GM18519 (cell line): ENCODE measurements around the gene TMEM63C.
"Not testable (repeated sequence)": the region's sequence is repeated elsewhere in the genome, so short reads cannot be mapped to it uniquely, and the experiment has no call there.

Experiments used
- ATAC-seq: cut with Tn5 transposase; IDR thresholded peaks from one replicate; pipeline ENCODE4 v1.9.1; 2021; ENCODE audit warnings: mild to moderate bottlenecking, moderate library complexity; ENCODE audit not compliant: unreplicated experiment, low FRiP score

TMEM63C gene

DNA sequence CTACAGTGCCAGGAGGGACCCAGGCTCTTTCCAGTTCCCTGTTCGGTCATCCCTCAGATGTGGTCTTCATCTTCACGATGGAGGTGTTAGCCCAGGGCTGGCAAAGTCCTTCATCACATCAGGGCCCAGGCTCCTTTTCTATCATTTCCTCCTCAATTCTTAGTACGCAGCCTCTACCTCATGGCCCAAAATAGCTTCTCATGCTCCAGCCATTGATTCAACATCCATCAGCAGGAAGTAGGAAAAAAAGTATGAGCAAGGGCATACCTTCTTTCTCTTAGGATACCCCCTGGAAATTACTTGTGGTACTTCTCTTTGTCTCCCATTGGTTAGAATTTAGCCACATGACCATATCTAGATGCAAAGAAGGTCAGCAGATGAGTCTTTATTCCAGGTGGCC, 27.8 kb upstream of the TMEM63C start:
- ATAC-seq: no peak

- no peak for ATAC-seq
Observed at GRCh38 chr14:77154421-77154820, 27.2 kb upstream of the TMEM63C start.

- ATAC-seq: no peak
Observed at GRCh38 chr14:77155083-77155482, 26.5 kb upstream of the TMEM63C start.

GRCh38 chr14:77157740-77158139, 23.9 kb upstream of the TMEM63C start:
- no peak for ATAC-seq

GRCh38 chr14:77158175-77158881, 23.3 kb upstream of the TMEM63C start:
- no peak for ATAC-seq

DNA sequence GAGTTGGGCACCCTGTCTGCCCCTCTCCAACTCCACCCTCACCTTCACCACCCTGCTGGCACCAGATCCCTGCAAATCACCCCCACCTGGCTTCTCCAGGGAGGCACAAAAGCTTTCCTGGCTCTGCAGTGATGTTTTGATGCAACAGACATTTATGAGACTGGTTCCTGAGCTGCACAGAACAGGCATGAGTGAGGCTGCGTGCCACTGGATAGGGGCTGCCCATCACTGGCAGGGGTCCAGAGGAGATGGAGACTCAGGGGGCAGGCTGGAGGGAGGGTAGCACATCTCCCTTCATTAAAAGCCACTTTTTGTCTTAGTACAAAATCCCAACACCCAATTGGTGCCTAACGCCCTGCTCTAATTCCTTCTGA, 22.7 kb upstream of the TMEM63C start:
- no peak for ATAC-seq

GRCh38 chr14:77161011-77161410, 20.6 kb upstream of the TMEM63C start:
- ATAC-seq: no peak

DNA sequence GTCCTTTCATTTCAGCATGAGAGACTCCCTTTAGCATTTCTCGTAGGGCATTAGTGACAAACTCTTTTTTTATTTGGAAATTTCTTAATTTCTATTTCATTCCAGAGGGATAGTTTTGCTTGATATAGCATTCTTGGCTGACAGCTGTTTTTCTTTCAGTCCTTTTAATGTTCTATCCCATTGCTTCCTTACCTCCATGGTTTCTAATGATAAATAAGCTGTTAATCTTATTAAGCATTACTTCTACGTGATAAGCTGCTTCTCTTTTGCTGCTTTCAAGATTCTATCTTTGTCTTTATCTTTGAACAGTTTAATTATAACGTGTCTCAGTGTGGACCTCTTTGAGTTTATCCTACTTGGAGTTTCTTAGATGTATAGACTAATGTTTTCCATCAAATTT, 11.6 kb upstream of the TMEM63C start:
- ATAC-seq: no peak

DNA sequence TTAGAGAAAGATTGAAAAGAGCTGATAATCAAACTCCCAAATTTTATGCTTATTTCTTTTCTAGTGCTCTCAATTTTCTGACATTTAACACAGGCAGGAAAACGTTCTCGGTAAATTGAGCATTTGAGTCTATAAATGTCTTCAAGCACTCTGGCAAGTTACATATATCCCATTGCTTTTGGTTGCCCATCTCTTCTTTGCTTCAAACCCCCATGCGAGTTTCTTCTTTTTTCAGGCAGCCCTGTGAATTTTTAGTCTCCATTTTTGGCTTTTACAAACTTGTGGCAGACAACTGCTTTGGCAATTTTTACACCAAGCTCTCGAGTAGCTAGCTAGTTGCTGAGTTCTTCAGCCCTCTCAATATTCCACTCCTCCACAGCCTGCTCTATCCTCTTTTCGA, 8.7 kb upstream of the TMEM63C start:
- no peak for ATAC-seq

DNA sequence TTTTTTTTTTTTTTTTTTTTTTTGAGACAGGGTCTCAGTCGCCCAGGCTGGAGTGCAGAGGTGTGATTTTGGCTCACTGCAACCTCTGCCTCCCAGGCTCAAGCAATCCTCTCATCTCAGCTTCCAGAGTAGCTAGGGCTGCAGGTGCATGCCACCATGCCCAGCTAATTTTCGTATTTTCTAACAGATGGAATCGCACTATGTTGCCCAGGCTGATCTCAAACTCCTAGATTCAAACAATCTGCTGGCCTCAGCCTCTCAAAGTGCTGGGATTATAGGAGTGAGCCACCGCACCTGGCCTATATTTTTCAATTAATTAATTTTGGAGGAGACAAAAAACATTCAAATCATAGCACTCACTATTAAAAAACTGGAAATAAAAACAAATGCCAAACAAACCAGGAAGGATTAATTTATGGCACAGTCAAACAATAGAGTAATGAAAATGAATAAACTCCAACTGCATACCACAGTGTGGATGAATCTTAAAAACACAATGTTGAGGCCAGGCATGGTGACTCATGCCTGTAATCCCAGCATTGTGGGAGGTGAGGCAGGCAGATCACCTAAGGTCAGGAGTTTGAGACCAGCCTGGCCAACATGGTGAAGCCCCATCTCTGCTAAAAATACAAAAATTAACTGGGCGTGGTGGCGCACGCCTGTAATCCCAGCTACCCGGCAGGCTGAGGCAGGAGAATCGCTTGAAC, 7.5 kb upstream of the TMEM63C start:
- not testable (repeated sequence) for ATAC-seq

GRCh38 chr14:77175843-77176242, 5.8 kb upstream of the TMEM63C start:
- no peak for ATAC-seq

DNA sequence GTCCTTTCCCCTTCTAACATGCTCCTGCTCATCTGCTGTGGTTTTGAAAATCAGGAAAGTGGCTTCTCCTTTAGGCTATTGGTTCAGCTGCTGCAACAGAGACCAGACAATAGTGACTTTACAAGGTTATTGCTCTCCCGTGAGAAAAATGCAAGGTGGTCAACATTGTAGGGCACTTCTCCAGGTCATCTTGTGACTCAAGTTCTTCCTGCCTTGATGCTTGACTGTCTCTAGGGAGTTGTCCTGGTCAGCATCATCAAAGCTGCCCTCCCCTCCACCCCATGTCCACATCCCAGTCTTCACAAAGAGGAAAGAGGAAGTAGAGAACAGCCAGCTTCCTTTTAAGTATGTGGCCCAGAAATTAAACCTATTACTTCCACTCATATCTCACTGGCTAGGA, 3.9 kb upstream of the TMEM63C start:
- no peak for ATAC-seq

DNA sequence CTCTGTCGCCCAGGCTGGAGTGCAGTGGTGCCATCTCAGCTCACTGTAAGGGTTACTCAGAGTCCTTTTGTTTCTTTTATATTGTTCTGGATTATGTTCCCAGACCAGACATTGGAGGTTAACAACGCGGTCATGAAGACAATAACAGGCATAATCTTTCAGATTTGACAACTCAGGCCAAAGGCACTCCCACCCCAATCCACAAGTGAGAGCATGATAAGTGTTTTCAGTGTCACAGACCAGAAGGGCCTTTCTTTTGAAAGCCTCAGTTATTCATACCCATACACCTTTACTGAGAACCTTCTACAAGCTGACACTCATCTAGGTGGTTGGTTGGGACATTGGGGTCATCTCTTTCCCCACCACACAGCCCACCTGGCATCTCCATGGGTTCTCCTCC, 2.9 kb upstream of the TMEM63C start:
- no peak for ATAC-seq

- no peak for ATAC-seq
Observed at GRCh38 chr14:77180726-77181602, 634 bp upstream of the TMEM63C start.

DNA sequence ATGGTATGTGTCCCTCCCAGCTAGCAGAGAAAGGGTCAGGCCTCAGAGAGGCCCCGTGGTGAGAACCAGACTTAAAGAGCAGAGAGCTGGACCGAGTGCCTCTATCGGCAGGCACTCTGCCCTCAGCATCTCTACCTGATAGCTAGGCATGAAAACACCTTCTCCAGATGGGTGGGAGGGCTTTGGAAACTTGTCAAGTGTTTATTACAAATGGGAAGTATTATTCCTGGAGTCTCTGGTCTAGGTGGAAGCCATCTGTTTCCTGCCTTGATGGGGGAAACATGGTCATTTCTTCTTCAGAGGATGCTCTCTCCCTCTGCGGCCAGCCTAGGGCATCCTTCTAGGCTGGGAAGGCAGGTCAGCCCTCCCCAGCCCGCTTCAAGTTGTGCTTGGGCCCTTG, 2.3 kb downstream of the TMEM63C start:
- no peak for ATAC-seq

DNA sequence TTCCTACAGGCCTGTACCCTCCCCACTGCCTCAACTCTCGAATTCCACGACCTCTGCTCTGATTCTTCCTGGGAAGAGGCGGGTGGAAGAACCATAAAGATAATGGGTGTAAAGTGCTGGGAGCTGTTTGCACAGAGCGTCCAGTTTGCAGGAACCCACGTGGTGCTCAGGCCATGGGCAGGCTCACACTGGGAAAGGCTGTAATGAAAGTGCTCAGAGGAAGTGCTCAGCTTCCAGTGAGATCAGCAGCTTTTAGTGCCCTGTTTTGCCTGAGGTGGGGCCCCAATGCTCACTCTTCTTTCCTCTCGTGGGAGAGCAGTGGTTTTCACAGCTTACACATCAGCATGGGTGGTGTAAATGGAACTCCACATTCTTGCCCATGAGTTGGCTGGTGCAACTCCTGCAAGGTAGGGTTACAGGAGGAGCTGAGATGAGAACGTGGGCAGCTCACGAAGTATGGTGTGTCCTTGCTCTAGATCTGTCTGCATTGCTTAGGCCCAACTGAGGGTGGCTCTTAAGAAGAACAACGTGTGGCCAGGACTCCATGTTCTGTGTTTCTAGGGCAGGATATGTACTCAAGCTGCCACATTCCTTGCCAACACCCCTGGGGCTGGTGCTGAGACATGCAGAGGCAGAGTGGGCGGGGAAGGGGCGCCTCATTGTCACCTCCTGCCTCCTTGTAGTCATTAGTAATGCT, 2.9 kb downstream of the TMEM63C start:
- no peak for ATAC-seq

- ATAC-seq: no peak
Observed at GRCh38 chr14:77185093-77185465, 3.5 kb downstream of the TMEM63C start.

DNA sequence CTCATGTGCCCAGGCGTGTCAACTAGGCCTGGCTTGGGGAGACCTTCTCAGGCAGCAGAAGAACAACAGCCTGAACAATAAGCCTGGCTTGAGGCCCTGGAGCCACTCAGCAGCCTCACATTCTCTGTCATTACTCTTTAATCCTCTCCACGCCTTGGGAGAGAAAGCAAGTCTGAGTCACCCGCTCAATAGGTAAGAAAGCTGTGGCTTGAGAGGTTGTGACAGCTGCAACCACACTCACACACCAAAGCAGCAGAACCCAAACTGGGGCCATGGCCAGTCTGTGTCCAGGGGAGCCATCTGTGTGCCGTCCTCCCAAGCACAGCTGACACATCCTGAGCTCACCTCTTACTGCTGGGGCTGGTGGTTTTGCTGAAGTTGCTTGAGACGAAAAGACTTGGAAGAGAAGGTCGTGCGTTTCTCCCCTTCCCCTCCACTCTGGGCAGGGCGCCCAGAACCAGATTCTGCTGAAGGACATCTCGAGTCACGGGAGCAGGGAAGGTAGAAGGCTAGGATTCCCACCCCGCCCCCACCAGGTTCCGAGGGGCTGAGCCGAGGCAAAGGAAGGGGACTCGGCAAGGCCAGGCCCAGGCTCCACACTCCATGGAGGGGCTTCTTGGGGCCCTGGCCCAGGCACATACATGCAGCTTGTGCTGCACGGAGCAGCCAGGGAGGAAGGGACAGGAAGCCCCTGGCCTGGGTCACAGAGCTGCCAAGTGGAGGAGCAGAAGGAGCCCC, 5.5 kb downstream of the TMEM63C start:
- ATAC-seq: no peak

DNA sequence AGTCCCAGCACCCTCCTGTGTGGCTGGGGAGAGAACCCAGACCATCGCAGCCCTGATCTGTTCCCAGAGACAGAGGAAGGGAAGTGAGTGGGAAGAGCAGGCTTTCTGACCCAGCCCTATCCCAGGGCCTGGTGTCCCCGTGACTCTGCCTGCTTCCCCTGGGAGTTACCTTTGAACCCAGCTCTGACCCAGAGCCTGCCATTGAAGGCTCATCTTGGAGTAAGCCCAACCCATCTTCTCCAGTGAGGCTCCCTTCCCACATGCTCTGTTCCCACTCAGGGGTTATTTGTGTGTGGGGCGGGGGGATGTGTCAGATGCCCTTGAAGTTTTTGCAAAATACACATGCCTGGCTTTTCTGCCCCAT, 6.0 kb downstream of the TMEM63C start:
- no peak for ATAC-seq

DNA sequence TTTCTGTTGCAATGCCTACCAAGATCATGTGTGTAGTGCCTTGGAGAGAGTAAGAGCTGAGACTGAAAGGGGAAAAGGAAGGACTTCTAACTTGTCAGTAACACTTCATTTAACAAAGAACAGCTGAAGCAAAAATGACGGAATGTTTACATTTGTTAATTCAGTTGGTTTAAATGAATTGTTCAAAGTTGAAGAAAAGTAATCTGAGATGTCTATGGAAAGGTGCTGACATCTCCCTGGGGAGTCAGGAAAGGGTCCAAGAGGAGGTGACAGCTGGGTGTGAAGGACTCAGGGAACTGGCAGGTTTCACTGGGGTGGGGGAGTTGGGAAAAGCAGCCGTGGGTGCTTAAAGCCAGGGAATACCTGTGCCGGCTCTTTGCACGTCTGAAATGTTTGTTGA, 7.9 kb downstream of the TMEM63C start:
- no peak for ATAC-seq
